GM12801 (cell line): ENCODE measurements around the gene LYPLAL1.

Experiments
- CTCF ChIP-seq: IDR thresholded peaks from one replicate; pipeline ENCODE4 v1.5.1; 2011; ENCODE audit warnings: control low read depth; ENCODE audit not compliant: insufficient read length; ENCODE audit errors: extremely low read depth

Gene LYPLAL1

GRCh38 chr1:219150913-219151312 is 22.8 kb upstream of the LYPLAL1 start:
- TF ChIP-seq CTCF: no peak

GRCh38 chr1:219151467-219151866 is 22.2 kb upstream of the LYPLAL1 start:
- no peak for TF ChIP-seq CTCF

GRCh38 chr1:219152751-219153150 is 20.9 kb upstream of the LYPLAL1 start:
- TF ChIP-seq CTCF: no peak

GRCh38 chr1:219153723-219154122 is 20.0 kb upstream of the LYPLAL1 start:
- TF ChIP-seq CTCF: no peak

- no peak for TF ChIP-seq CTCF
These were observed 18.5 kb upstream of the LYPLAL1 start for GRCh38 chr1:219155135-219155534.

GRCh38 chr1:219159946-219160645 is 13.6 kb upstream of the LYPLAL1 start:
- TF ChIP-seq CTCF: no peak

GRCh38 chr1:219160967-219161366 is 12.7 kb upstream of the LYPLAL1 start:
- no peak for TF ChIP-seq CTCF

- no peak for TF ChIP-seq CTCF
These were observed 12.3 kb upstream of the LYPLAL1 start for GRCh38 chr1:219161371-219161770.
